SK-N-SH (cell line): ENCODE measurements around the gene P2RX3. TPM values are rescaled to one million over a fixed set of nuclear protein-coding genes. Genes with fewer than 3 reads are reported as not detected.

Source experiments
- CTCF ChIA-PET: fragments of 300-600, 350-600 bp; formaldehyde crosslinking; extraction: SDS; loops from one replicate; lab custom pipeline; 2021; lab: Yijun Ruan, JAX
- POLR2A ChIA-PET: fragments of 350-600 bp; sonication (Branson Sonifier 250); formaldehyde crosslinking; extraction: SDS; loops from one replicate; lab custom pipeline; 2020; ENCODE audit warnings: antibody characterized with exemption, inconsistent platforms; lab: Yijun Ruan, JAX
- DNase-seq: peaks from one replicate; pipeline ENCODE4 v3.0.0; 2012
- H2AFZ ChIP-seq: fragments of 200-600 bp; sonication (generic); 2 replicates; pipeline ENCODE4 v1.8.1; 2016; ENCODE audit warnings: antibody characterized with exemption, mild to moderate bottlenecking, low read depth
- H3F3A ChIP-seq: fragments of 200-600 bp; sonication (generic); replicated peaks from 2 replicates; pipeline ENCODE3; 2016; ENCODE audit warnings: antibody characterized with exemption, mild to moderate bottlenecking; ENCODE audit not compliant: insufficient read depth
- H3K27ac ChIP-seq, 2 experiments: fragments of 200-500 bp in 1 of 2; fragments of 200-600 bp in 1 of 2; sonication (Bioruptor generic) in 1 of 2; sonication (generic), shearing (Covaris generic) in 1 of 2; 2 replicates each; pipeline versions ENCODE4 v1.5.1 to v1.6.1; 2014 to 2016; ENCODE audit warnings: low read depth in 2 of 2, inconsistent platforms in 1 of 2, low read length in 1 of 2, mild to moderate bottlenecking in 1 of 2, mixed read lengths in 1 of 2
- H3K27me3 ChIP-seq: fragments of 200-600 bp; sonication (generic), shearing (Covaris generic); 2 replicates; pipeline ENCODE4 v1.6.1; 2016; ENCODE audit warnings: mixed run types; ENCODE audit not compliant: insufficient read depth
- H3K36me3 ChIP-seq, 2 experiments: fragments of 200-500 bp in 1 of 2; fragments of 200-600 bp in 1 of 2; sonication (Bioruptor generic) in 1 of 2; sonication (generic) in 1 of 2; replicated peaks in 1 of 2; 2 replicates each; pipeline versions ENCODE3 to v1.5.1; 2014 to 2016; ENCODE audit warnings: low read length in 1 of 2, mild to moderate bottlenecking in 1 of 2; ENCODE audit not compliant: insufficient read depth in 2 of 2, control insufficient read depth in 1 of 2
- H3K4me1 ChIP-seq, 2 experiments: fragments of 200-500 bp in 1 of 2; fragments of 200-600 bp in 1 of 2; sonication (Bioruptor generic) in 1 of 2; sonication (generic), shearing (Covaris generic) in 1 of 2; 2 replicates each; pipeline versions ENCODE4 v1.5.1 to v1.6.1; 2014 to 2016; ENCODE audit warnings: low read depth in 1 of 2, low read length in 1 of 2, mixed run types in 1 of 2; ENCODE audit not compliant: insufficient read depth in 2 of 2, control insufficient read depth in 1 of 2
- H3K4me2 ChIP-seq: fragments of 200-600 bp; sonication (generic), shearing (Covaris generic); 2 replicates; pipeline ENCODE4 v1.6.1; 2017; ENCODE audit warnings: mixed run types
- H3K4me3 ChIP-seq, 2 experiments: fragments of 200-500 bp in 1 of 2; fragments of 200-600 bp in 1 of 2; sonication (Bioruptor generic) in 1 of 2; sonication (generic), shearing (Covaris generic) in 1 of 2; 2 replicates each; pipeline versions ENCODE4 v1.5.1 to v1.8.1; 2014 to 2016; ENCODE audit warnings: low read depth in 2 of 2, inconsistent platforms in 1 of 2, low read length in 1 of 2, mild to moderate bottlenecking in 1 of 2, mixed read lengths in 1 of 2, moderate library complexity in 1 of 2
- H3K79me2 ChIP-seq: fragments of 200-600 bp; sonication (generic); 2 replicates; pipeline ENCODE4 v1.8.1; 2017; ENCODE audit warnings: mild to moderate bottlenecking; ENCODE audit not compliant: insufficient read depth
- H3K9ac ChIP-seq: fragments of 200-600 bp; sonication (generic); 2 replicates; pipeline ENCODE4 v1.6.1; 2017; ENCODE audit warnings: mixed run types
- H3K9me2 ChIP-seq: fragments of 200-600 bp; sonication (generic); 2 replicates; pipeline ENCODE4 v1.6.1; 2017; ENCODE audit warnings: mixed run types
- H3K9me3 ChIP-seq: fragments of 200-600 bp; sonication (generic); 2 replicates; pipeline ENCODE4 v1.6.1; 2017; ENCODE audit warnings: mixed run types, mild to moderate bottlenecking, moderate library complexity
- H4K20me1 ChIP-seq: fragments of 200-600 bp; sonication (generic); 2 replicates; pipeline ENCODE4 v1.6.1; 2017; ENCODE audit warnings: mild to moderate bottlenecking, mixed run types; ENCODE audit not compliant: insufficient read depth
- CHD2 ChIP-seq: fragments of 150-350 bp; IDR thresholded peaks from 2 replicates; pipeline ENCODE4 v1.6.1; 2018; ENCODE audit warnings: low read length; ENCODE audit not compliant: partially characterized antibody
- ELF1 ChIP-seq: IDR thresholded peaks from 2 replicates; pipeline ENCODE4 v1.4.0; 2012
- EP300 ChIP-seq, 2 experiments: IDR thresholded peaks; 2 replicates each; pipeline versions ENCODE4 v1.4.0 to v1.6.1; 2012; ENCODE audit warnings: borderline replicate concordance in 1 of 2, low read depth in 1 of 2, low read length in 1 of 2
- FOXJ3 ChIP-seq: sonication (generic); formaldehyde crosslinking; IDR thresholded peaks from 2 replicates; pipeline ENCODE4 v1.5.1; 2020; ENCODE audit warnings: mild to moderate bottlenecking, missing genetic modification reagents
- FOXM1 ChIP-seq: IDR thresholded peaks from 2 replicates; pipeline ENCODE4 v1.4.0; 2012; ENCODE audit warnings: low read depth, mild to moderate bottlenecking
- GABPA ChIP-seq: IDR thresholded peaks from 2 replicates; pipeline ENCODE4 v1.4.0; 2012; ENCODE audit warnings: low read depth, mild to moderate bottlenecking
- JUND ChIP-seq: IDR thresholded peaks from 2 replicates; pipeline ENCODE4 v1.4.0; 2012
- MEF2A ChIP-seq: IDR thresholded peaks from 2 replicates; pipeline ENCODE4 v1.4.0; 2012; ENCODE audit warnings: low read depth, borderline replicate concordance
- NFIC ChIP-seq: IDR thresholded peaks from 2 replicates; pipeline ENCODE4 v1.4.0; 2012; ENCODE audit warnings: borderline replicate concordance
- RCOR1 ChIP-seq: fragments of 150-350 bp; IDR thresholded peaks from 2 replicates; pipeline ENCODE4 v1.6.1; 2017; ENCODE audit warnings: antibody characterized with exemption, low read length
- RFX5 ChIP-seq: IDR thresholded peaks from 2 replicates; pipeline ENCODE4 v1.6.1; 2012; ENCODE audit warnings: mild to moderate bottlenecking, improper control_type of control experiment, low read length
- TAF1 ChIP-seq: IDR thresholded peaks from 2 replicates; pipeline ENCODE4 v1.6.1; 2012; ENCODE audit warnings: low read depth, mild to moderate bottlenecking, low read length, moderate library complexity, borderline replicate concordance
- TCF12 ChIP-seq: IDR thresholded peaks from 2 replicates; pipeline ENCODE4 v1.4.0; 2012
- YY1 ChIP-seq: IDR thresholded peaks from 2 replicates; pipeline ENCODE4 v1.4.0; 2012; ENCODE audit warnings: low read depth, mild to moderate bottlenecking
- WGBS: methylation state at CpG from one replicate; pipeline ENCODE4 v1.1.6; 2017; ENCODE audit warnings: low lambda C conversion rate; 5-methylcytosine and 5-hydroxymethylcytosine counted together
- polyA plus RNA-seq, 3 experiments: library from polyadenylated mRNA; depleted of rRNA; stranded (reverse); fragments of >200 nt; gene quantifications; 2 replicates each; pipeline ENCODE4 v1.2.3, GENCODE V29; 2012
- TF ChIP-seq, protein P1 (sequence below): IDR thresholded peaks from 2 replicates; pipeline ENCODE4 v1.4.0; 2012; ENCODE audit warnings: low read depth
- TF ChIP-seq, protein P2 (sequence below): fragments of 150-350 bp; IDR thresholded peaks from 2 replicates; pipeline ENCODE4 v1.6.1; 2016; ENCODE audit warnings: mild to moderate bottlenecking, low read depth, low read length
- TF ChIP-seq, protein P3 (sequence below): IDR thresholded peaks from 2 replicates; pipeline ENCODE4 v1.6.1; 2012; ENCODE audit warnings: mild to moderate bottlenecking, low read depth, low read length, moderate library complexity
- TF ChIP-seq, protein P4 (sequence below): IDR thresholded peaks from 2 replicates; pipeline ENCODE4; 2012

P2RX3 gene
- polyA plus RNA-seq, 1 of the 3 experiments (the other 2 are of a cell fraction): not detected

DNA sequence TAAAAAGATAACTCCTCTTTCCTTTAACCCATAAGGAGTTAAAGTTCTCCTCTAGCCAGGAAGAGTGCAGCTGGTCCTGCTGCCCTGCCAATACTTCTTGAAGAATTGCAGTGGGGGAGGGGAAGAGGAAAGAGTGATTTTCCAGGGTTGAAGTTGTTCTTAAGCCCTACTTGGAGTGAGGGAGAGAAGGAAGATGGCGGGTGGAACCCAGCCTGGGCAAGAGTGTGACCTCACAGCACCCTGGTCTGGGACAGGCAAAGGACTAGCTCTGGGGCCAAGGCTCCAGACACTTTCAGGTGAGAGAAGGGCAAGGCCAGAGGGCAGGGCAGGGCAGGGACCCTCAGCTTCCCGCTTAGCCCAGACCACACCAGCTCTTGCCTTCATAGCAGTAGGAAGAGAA is 20.0 kb upstream of the P2RX3 start:
- no peaks in the 10 kb centered on the region for H3K9me3 ChIP-seq
- peaks cover 14% of the 10 kb centered on the region for H3F3A ChIP-seq
- H3K27ac ChIP-seq: no peak overlapping the region; a peak in 1 of 4 replicates
- no peak for DNase-seq
- TF ChIP-seq NFIC: no peak
- TF ChIP-seq, protein P1, sequence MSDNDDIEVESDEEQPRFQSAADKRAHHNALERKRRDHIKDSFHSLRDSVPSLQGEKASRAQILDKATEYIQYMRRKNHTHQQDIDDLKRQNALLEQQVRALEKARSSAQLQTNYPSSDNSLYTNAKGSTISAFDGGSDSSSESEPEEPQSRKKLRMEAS: no peak
- TF ChIP-seq TAF1: no peak
- no peak for TF ChIP-seq CHD2
- no peak for TF ChIP-seq FOXJ3 (CRISPR knock-in tag)
- no peak for TF ChIP-seq MEF2A
- TF ChIP-seq, protein P2, sequence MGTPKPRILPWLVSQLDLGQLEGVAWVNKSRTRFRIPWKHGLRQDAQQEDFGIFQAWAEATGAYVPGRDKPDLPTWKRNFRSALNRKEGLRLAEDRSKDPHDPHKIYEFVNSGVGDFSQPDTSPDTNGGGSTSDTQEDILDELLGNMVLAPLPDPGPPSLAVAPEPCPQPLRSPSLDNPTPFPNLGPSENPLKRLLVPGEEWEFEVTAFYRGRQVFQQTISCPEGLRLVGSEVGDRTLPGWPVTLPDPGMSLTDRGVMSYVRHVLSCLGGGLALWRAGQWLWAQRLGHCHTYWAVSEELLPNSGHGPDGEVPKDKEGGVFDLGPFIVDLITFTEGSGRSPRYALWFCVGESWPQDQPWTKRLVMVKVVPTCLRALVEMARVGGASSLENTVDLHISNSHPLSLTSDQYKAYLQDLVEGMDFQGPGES: no peak
- TF ChIP-seq EP300 (IDR thresholded peaks at IDR 0.05; ENCODE audit: borderline replicate concordance in 1 of 2, low read depth in 1 of 2, low read length in 1 of 2): no peak
- no peak for TF ChIP-seq RCOR1
- no peak for TF ChIP-seq YY1
- TF ChIP-seq TCF12: no peak
- no peak for TF ChIP-seq GABPA
- no peak overlapping the region for H3K4me3 ChIP-seq
- H3K4me2 ChIP-seq: 0 out of 2 replicates have a peak overlapping the region, but pooled peaks have one; percentile 21
- H3K9me2 ChIP-seq: no peaks in the 10 kb centered on the region
- H3K27me3 ChIP-seq: no peaks in the 10 kb centered on the region
- H4K20me1 ChIP-seq: peaks cover 23% of the 10 kb centered on the region
- WGBS: 89% methylated on average over 2 of the region's 2 CpGs
- CTCF ChIA-PET: interaction anchor here (0.6 to 1.6 kb wide), 4 partner anchors 12 to 1250 kb away, joined by 3 to 5 read pairs (median 4); no protein-coding TSS in a partner anchor
- POLR2A ChIA-PET: interaction anchor here (0.7 to 1.5 kb wide), 2 partner anchors 25 to 217 kb away, joined by 4 to 5 read pairs; no protein-coding TSS in a partner anchor
- H3K9ac ChIP-seq: no peak overlapping the region
- H3K4me1 ChIP-seq: peaks cover 17 to 34% of the 10 kb centered on the region in 2 experiments
- H3K36me3 ChIP-seq: peaks cover 32 to 52% of the 10 kb centered on the region in 2 experiments
- H3K79me2 ChIP-seq: peaks cover 49% of the 10 kb centered on the region
- no peak overlapping the region for H2AFZ ChIP-seq

DNA sequence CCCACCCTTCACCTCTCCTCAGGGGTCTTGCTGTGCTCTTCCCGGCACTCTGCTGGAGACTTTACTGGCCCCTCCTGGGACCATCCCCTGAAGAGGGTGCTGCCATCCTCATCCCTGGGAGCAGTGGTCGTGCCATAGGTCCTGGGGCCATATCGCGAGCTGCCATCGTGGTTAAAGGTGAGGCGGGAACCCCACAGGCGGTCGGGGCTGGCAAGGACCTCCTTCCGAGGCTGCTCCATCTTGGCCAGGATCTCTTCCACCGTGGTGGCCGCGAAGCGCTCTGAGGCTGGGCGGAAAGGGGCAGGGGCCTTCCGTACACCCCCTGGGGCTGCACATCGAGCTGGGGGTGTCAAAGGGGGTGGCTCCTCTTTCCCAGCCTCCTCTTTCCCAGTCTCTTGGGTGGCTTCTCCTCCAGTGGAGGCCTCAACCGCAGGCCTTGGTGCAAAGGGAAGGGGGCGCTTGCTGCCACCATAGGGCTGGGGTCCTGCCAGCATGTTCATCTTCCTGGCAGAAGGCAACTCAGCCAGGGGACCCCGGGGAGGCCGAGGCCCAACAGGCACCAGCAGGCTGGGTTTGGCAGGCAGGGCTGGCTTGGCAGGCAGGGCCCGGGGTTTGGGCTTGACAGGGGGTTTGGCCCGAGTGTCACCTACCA is 18.0 kb upstream of the P2RX3 start:
- WGBS: 90% methylated on average over 10 of the region's 22 CpGs
- H3K9me2 ChIP-seq: no peaks in the 10 kb centered on the region
- 0 out of 2 replicates have a peak overlapping the region, but pooled peaks have one; percentile 91 for H3K4me2 ChIP-seq
- CTCF ChIA-PET: interaction anchor here (1.0 to 1.9 kb wide), 2 partner anchors 140 to 173 kb away, joined by 4 to 5 read pairs; partner anchors contain the start of gene RTN4RL2
- H4K20me1 ChIP-seq: peaks cover 23% of the 10 kb centered on the region
- peaks cover 17% of the 10 kb centered on the region for H3F3A ChIP-seq
- H3K79me2 ChIP-seq: peaks cover 59% of the 10 kb centered on the region
- TF ChIP-seq RFX5: no peak
- TF ChIP-seq FOXJ3 (CRISPR knock-in tag): no peak
- TF ChIP-seq, protein P3, sequence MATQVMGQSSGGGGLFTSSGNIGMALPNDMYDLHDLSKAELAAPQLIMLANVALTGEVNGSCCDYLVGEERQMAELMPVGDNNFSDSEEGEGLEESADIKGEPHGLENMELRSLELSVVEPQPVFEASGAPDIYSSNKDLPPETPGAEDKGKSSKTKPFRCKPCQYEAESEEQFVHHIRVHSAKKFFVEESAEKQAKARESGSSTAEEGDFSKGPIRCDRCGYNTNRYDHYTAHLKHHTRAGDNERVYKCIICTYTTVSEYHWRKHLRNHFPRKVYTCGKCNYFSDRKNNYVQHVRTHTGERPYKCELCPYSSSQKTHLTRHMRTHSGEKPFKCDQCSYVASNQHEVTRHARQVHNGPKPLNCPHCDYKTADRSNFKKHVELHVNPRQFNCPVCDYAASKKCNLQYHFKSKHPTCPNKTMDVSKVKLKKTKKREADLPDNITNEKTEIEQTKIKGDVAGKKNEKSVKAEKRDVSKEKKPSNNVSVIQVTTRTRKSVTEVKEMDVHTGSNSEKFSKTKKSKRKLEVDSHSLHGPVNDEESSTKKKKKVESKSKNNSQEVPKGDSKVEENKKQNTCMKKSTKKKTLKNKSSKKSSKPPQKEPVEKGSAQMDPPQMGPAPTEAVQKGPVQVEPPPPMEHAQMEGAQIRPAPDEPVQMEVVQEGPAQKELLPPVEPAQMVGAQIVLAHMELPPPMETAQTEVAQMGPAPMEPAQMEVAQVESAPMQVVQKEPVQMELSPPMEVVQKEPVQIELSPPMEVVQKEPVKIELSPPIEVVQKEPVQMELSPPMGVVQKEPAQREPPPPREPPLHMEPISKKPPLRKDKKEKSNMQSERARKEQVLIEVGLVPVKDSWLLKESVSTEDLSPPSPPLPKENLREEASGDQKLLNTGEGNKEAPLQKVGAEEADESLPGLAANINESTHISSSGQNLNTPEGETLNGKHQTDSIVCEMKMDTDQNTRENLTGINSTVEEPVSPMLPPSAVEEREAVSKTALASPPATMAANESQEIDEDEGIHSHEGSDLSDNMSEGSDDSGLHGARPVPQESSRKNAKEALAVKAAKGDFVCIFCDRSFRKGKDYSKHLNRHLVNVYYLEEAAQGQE: no peak
- TF ChIP-seq, protein P4, sequence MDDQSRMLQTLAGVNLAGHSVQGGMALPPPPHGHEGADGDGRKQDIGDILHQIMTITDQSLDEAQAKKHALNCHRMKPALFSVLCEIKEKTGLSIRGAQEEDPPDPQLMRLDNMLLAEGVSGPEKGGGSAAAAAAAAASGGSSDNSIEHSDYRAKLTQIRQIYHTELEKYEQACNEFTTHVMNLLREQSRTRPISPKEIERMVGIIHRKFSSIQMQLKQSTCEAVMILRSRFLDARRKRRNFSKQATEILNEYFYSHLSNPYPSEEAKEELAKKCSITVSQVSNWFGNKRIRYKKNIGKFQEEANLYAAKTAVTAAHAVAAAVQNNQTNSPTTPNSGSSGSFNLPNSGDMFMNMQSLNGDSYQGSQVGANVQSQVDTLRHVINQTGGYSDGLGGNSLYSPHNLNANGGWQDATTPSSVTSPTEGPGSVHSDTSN: no peak
- TF ChIP-seq ELF1: no peak
- no peak for TF ChIP-seq JUND
- TF ChIP-seq NFIC: no peak
- TF ChIP-seq FOXM1: no peak
- H3K36me3 ChIP-seq: peaks cover 27 to 33% of the 10 kb centered on the region in 2 experiments
- H2AFZ ChIP-seq: no peak overlapping the region
- no peak for DNase-seq
- no peak overlapping the region for H3K4me3 ChIP-seq
- H3K27ac ChIP-seq: no peak overlapping the region
- no peaks in the 10 kb centered on the region for H3K27me3 ChIP-seq
- no peak overlapping the region for H3K9ac ChIP-seq
- POLR2A ChIA-PET: no interaction called here
- H3K4me1 ChIP-seq: peaks cover 25 to 36% of the 10 kb centered on the region in 2 experiments
- no peaks in the 10 kb centered on the region for H3K9me3 ChIP-seq
